Naive B cell (primary cell): ENCODE measurements around the gene BFSP2. TPM values are rescaled to one million over a fixed set of nuclear protein-coding genes. Genes with fewer than 3 reads are reported as not detected.

ENCODE experiments used
- ATAC-seq, 2 donors: fragments of 150-1000 bp; cut with Tn5 transposase; 2 replicates each; pipeline ENCODE4 v1.10.0; 2021; ENCODE audit warnings: low read depth in 2 of 2, mild to moderate bottlenecking in 2 of 2, moderate library complexity in 2 of 2
- DNase-seq: peaks from one replicate; pipeline ENCODE4 v3.0.0; 2022
- H3K27ac Mint-ChIP-seq, 6 donors: one replicate each; pipeline ENCODE4 v1.8.0; 2020 to 2022; ENCODE audit warnings: mild to moderate bottlenecking in 6 of 6, mixed read lengths in 6 of 6, moderate library complexity in 5 of 6, inconsistent platforms in 2 of 6
- H3K27me3 Mint-ChIP-seq, 3 donors: one replicate each; pipeline ENCODE4 v1.8.0; 2021 to 2022; ENCODE audit warnings: mixed read lengths in 3 of 3, mild to moderate bottlenecking in 1 of 3
- H3K36me3 Mint-ChIP-seq, 2 donors: one replicate each; pipeline ENCODE4 v1.8.0; 2020 to 2022; ENCODE audit warnings: mixed read lengths in 2 of 2, inconsistent platforms in 1 of 2, mild to moderate bottlenecking in 1 of 2
- H3K4me1 Mint-ChIP-seq, 3 donors: one replicate each; pipeline ENCODE4 v1.8.0; 2020 to 2022; ENCODE audit warnings: mixed read lengths in 3 of 3, inconsistent platforms in 1 of 3, mild to moderate bottlenecking in 1 of 3, moderate library complexity in 1 of 3
- H3K4me3 Mint-ChIP-seq, 8 donors: one replicate each; pipeline ENCODE4 v1.8.0; 2020 to 2022; ENCODE audit warnings: mild to moderate bottlenecking in 8 of 8, mixed read lengths in 8 of 8, moderate library complexity in 8 of 8, inconsistent platforms in 2 of 8
- H3K9me3 Mint-ChIP-seq, 7 donors: one replicate each; pipeline ENCODE4 v1.8.0; 2020 to 2022; ENCODE audit warnings: mixed read lengths in 7 of 7, mild to moderate bottlenecking in 5 of 7, inconsistent platforms in 2 of 7, moderate library complexity in 1 of 7
- polyA plus RNA-seq, 6 donors: library from polyadenylated mRNA; unstranded; fragments of 300-500 nt; fragmentation: Illumina TruSeq; gene quantifications; one replicate each; pipeline ENCODE4 v1.2.3, GENCODE V29; 2021; ENCODE audit warnings: low read depth in 6 of 6

BFSP2 gene, protein sequence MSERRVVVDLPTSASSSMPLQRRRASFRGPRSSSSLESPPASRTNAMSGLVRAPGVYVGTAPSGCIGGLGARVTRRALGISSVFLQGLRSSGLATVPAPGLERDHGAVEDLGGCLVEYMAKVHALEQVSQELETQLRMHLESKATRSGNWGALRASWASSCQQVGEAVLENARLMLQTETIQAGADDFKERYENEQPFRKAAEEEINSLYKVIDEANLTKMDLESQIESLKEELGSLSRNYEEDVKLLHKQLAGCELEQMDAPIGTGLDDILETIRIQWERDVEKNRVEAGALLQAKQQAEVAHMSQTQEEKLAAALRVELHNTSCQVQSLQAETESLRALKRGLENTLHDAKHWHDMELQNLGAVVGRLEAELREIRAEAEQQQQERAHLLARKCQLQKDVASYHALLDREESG
- polyA plus RNA-seq = 1 to 10 TPM in 3 of 6 donors, under 1 TPM in 1, not detected in 2; 0.94 to 3.3 (median 2.5) TPM

DNA sequence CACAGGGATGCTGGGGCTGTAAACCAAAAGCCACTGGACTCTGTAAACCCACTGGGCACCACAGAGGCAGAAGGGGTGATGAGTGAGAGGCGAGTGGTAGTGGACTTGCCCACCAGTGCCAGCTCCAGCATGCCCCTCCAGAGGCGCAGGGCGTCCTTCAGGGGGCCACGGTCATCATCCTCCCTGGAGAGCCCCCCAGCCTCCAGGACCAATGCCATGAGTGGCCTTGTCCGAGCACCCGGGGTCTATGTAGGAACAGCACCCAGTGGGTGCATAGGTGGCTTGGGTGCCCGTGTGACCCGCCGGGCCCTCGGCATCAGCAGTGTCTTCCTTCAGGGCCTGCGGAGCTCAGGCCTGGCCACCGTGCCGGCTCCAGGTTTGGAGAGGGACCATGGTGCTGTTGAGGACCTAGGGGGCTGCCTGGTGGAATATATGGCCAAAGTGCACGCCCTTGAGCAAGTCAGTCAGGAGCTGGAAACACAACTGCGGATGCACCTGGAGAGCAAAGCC is at the start of gene BFSP2:
BFSP2 (plus strand) TSS at position 51 of the 510 bp plus-strand sequence; CDS start at position 79, 28 bp downstream.
- peaks cover 5 to 6% (median 6%) of the 10 kb centered on the region in 3 donors for H3K4me1 Mint-ChIP-seq
- DNase-seq (no peak), ATAC-seq (no peak)
- peaks cover 0 to 2% (median 0%) of the 10 kb centered on the region in 7 donors for H3K9me3 Mint-ChIP-seq
- no peak within 1 kb of the TSS for H3K4me3 Mint-ChIP-seq
- H3K36me3 Mint-ChIP-seq = no peaks in the 10 kb centered on the region
- peaks cover 6 to 33% (median 29%) of the 10 kb centered on the region in 3 donors for H3K27me3 Mint-ChIP-seq
- no peak within 1 kb of the TSS for H3K27ac Mint-ChIP-seq

DNA sequence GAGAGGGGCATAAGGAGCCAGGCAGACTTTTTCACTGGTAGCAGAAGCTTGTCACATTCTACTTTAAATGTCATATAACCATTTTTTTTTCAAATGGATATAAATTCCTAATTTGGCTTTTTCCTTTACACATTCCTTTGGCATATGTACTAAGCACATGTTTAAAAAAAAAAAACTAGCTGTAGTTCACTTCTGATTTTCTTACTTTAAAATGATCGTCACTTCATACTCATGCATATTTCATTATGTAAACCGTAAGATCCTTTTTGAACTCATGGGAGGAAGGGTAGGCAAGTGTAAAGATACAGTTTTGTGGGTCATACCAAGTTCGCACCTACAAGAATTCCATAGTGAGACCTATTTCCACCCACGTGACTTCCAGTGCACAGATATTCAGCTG is 45.1 kb upstream of the BFSP2 start:
- no peak overlapping the region for H3K4me3 Mint-ChIP-seq
- H3K36me3 Mint-ChIP-seq = peaks cover 0 to 7% of the 10 kb centered on the region in 2 donors
- H3K27ac Mint-ChIP-seq = no peak overlapping the region
- ATAC-seq (no peak), DNase-seq (no peak)
- H3K9me3 Mint-ChIP-seq = peaks cover 5 to 20% (median 11%) of the 10 kb centered on the region in 7 donors
- H3K27me3 Mint-ChIP-seq = peaks cover 29 to 57% (median 37%) of the 10 kb centered on the region in 3 donors
- H3K4me1 Mint-ChIP-seq = no peaks in the 10 kb centered on the region

DNA sequence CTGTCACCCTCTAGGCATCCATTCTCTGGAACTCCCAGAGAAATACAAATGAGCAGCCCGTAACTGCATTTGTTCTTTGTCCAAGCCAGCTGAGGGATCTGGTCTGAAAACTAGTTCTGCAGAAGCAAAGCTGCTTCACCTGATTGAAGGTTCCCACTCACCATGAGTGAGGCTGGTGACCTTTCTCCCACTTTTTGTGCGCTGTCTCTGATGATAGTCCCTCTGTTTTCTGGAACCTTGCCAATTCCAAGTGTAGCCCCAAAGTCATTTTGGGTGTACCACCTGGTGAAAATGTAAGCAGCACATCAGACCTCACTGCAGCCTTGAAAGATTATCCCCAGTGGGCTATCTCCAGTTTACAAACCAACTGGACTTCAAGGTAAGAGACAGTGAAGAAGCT is 39.4 kb upstream of the BFSP2 start:
- DNase-seq = no peak
- peaks cover 11 to 45% (median 34%) of the 10 kb centered on the region in 3 donors for H3K27me3 Mint-ChIP-seq
- H3K4me3 Mint-ChIP-seq = no peak overlapping the region
- H3K27ac Mint-ChIP-seq = no peak overlapping the region
- H3K9me3 Mint-ChIP-seq = peaks cover 0 to 17% (median 9%) of the 10 kb centered on the region in 7 donors
- H3K36me3 Mint-ChIP-seq = peaks cover 0 to 7% of the 10 kb centered on the region in 2 donors
- H3K4me1 Mint-ChIP-seq = no peaks in the 10 kb centered on the region
- ATAC-seq = no peak

GRCh38 chr3:133361011-133361410 is 38.8 kb upstream of the BFSP2 start:
- Mint-ChIP-seq H3K9me3 (peaks cover 0 to 12% (median 7%) of the 10 kb centered on the region in 7 donors), H3K27me3 (peaks cover 11 to 44% (median 34%) of the 10 kb centered on the region in 3 donors), H3K4me3 (no peak overlapping the region), H3K36me3 (peaks cover 0 to 5% of the 10 kb centered on the region in 2 donors), H3K27ac (no peak overlapping the region), H3K4me1 (no peaks in the 10 kb centered on the region)
- ATAC-seq (no peak), DNase-seq (no peak)

GRCh38 chr3:133361435-133361834 is 38.4 kb upstream of the BFSP2 start:
- peaks cover 0 to 8% (median 4%) of the 10 kb centered on the region in 7 donors for H3K9me3 Mint-ChIP-seq
- H3K36me3 Mint-ChIP-seq = peaks cover 0 to under 1% of the 10 kb centered on the region in 2 donors
- H3K4me3 Mint-ChIP-seq = no peak overlapping the region
- H3K4me1 Mint-ChIP-seq = no peaks in the 10 kb centered on the region
- DNase-seq (no peak), ATAC-seq (no peak)
- no peak overlapping the region for H3K27ac Mint-ChIP-seq
- H3K27me3 Mint-ChIP-seq = peaks cover 13 to 41% (median 31%) of the 10 kb centered on the region in 3 donors

DNA sequence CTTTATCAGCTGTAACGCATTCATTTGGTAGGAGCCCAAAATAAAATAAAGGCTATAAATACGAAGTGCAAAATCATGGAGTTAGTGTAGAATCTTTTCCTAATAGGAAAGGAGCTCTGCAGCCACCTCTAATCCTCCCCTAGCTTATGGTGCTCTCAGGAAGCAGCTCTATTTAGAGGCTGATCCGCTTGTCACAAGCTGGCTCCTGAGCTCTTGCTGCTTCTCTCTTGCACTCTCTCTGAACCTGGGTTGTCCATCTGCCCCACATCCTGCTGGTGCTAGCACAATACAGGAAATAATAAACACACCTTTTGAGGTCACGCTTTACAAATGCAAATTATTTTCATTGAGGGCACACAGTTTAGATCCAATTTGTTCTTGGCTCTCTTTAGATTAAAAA is 37.3 kb upstream of the BFSP2 start:
- DNase-seq (no peak), ATAC-seq (no peak)
- peaks cover 18 to 42% (median 28%) of the 10 kb centered on the region in 3 donors for H3K27me3 Mint-ChIP-seq
- no peaks in the 10 kb centered on the region for H3K36me3 Mint-ChIP-seq
- H3K4me3 Mint-ChIP-seq = no peak overlapping the region
- no peaks in the 10 kb centered on the region for H3K9me3 Mint-ChIP-seq
- no peak overlapping the region for H3K27ac Mint-ChIP-seq
- no peaks in the 10 kb centered on the region for H3K4me1 Mint-ChIP-seq

GRCh38 chr3:133364704-133365103 is 35.2 kb upstream of the BFSP2 start:
- Mint-ChIP-seq H3K27ac (no peak overlapping the region), H3K36me3 (no peaks in the 10 kb centered on the region), H3K4me3 (no peak overlapping the region), H3K4me1 (no peaks in the 10 kb centered on the region), H3K9me3 (no peaks in the 10 kb centered on the region), H3K27me3 (peaks cover 15 to 44% (median 27%) of the 10 kb centered on the region in 3 donors)
- ATAC-seq = no peak
- DNase-seq = no peak

DNA sequence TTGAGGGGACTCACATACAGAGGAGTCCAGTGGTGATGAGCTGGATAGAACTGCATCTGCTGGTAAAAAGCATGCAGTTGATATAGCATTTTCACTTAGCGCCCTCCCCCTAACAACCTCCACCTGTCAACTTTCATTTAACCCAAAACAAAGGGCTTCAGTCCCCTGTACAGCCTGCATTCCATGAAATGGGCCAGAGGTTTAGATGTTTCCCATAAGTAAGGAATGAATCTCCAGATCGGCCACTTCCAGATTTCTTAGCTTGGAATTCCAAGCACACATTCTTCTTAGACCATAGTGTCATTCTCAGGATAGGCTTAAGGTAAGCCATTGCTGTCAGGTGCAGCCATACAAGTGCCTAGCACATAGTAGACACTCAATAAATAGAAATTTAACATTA is 32.9 kb upstream of the BFSP2 start:
- H3K27ac Mint-ChIP-seq = no peak overlapping the region
- H3K36me3 Mint-ChIP-seq = no peaks in the 10 kb centered on the region
- H3K27me3 Mint-ChIP-seq = peaks cover 13 to 56% (median 44%) of the 10 kb centered on the region in 3 donors
- no peak for ATAC-seq
- no peaks in the 10 kb centered on the region for H3K4me1 Mint-ChIP-seq
- no peak overlapping the region for H3K4me3 Mint-ChIP-seq
- DNase-seq = no peak
- H3K9me3 Mint-ChIP-seq = no peaks in the 10 kb centered on the region

- no peaks in the 10 kb centered on the region for H3K9me3 Mint-ChIP-seq
- H3K4me1 Mint-ChIP-seq = no peaks in the 10 kb centered on the region
- no peaks in the 10 kb centered on the region for H3K36me3 Mint-ChIP-seq
- ATAC-seq (no peak), DNase-seq (no peak)
- H3K27ac Mint-ChIP-seq = no peak overlapping the region
- peaks cover 11 to 56% (median 43%) of the 10 kb centered on the region in 3 donors for H3K27me3 Mint-ChIP-seq
- H3K4me3 Mint-ChIP-seq = no peak overlapping the region
These were observed 32.5 kb upstream of the BFSP2 start for GRCh38 chr3:133367403-133367802.

DNA sequence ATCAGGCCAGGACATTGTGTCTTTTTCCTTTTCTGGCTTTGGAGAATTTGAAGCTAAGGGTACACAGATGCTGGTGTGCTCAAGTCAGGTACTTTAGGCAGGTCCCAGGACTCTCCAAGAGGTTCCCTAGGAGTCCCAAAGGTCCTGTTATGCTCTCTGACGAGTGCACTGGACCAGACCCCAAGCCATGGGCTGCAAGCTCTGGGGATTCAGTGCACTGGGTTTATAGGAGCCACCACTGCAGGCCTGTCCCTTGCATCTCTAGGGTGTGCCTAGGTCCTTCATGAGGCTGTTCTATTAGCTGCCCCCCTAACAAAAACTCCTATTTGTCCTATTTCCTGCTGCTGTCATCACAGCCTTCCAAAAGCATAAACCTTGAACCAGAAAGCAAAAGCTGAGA is 31.9 kb upstream of the BFSP2 start:
- H3K4me3 Mint-ChIP-seq = no peak overlapping the region
- no peak overlapping the region for H3K27ac Mint-ChIP-seq
- no peaks in the 10 kb centered on the region for H3K4me1 Mint-ChIP-seq
- no peaks in the 10 kb centered on the region for H3K36me3 Mint-ChIP-seq
- H3K9me3 Mint-ChIP-seq = no peaks in the 10 kb centered on the region
- no peak for ATAC-seq
- no peak for DNase-seq
- H3K27me3 Mint-ChIP-seq = peaks cover 11 to 53% (median 38%) of the 10 kb centered on the region in 3 donors

DNA sequence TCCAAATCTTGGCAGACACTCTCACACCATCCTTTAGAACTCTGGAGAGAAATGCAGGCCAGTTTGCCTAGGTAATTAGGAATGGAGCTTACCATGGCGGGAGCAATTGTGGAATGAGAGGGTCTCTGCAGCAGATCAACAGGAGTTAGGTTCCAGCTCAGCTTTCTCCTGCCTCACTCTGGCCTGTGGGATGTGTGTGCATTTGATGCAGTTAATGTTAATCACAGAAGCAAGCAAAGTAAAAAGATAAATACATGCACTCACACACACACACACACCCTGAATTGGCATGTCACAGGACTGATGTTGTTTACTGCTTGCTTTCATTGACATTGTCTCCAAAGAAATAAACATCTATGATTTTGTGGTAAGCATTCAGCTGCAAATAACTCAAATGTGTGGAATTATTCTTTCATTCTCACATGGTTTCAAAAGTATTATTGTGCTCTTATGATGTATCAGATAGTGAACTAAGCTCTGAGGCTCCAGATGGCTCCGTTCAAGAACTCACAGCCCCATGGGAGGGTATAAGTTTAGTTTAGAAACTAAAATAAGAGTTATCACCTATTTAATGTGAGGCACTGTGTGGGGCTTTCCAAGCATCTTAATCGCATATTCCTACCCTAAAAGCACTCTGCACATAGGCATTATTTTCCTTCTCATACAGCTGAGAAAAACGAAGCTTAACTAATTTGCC is 31.3 kb upstream of the BFSP2 start:
- H3K9me3 Mint-ChIP-seq = no peaks in the 10 kb centered on the region
- no peaks in the 10 kb centered on the region for H3K36me3 Mint-ChIP-seq
- H3K27me3 Mint-ChIP-seq = peaks cover 11 to 50% (median 36%) of the 10 kb centered on the region in 3 donors
- ATAC-seq (no peak), DNase-seq (no peak)
- no peak overlapping the region for H3K27ac Mint-ChIP-seq
- no peak overlapping the region for H3K4me3 Mint-ChIP-seq
- no peaks in the 10 kb centered on the region for H3K4me1 Mint-ChIP-seq

DNA sequence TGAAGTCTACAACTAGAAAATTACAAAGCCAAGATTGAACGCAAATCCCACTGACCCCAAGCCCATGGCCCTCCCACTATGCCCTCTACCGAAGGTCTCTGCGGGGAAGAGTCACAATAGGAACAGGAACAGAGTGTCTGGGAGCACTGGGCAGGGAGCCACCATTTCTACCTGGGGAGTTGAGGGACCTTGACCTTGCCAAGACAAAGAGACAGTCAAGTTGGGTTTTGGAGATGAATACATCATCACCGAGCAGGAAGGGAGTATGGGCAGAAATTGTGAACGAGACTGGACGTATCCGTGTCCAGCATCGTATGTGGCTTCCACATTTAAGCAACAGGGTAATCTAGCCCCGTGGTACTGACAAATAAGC is 30.8 kb upstream of the BFSP2 start:
- Mint-ChIP-seq H3K4me3 (no peak overlapping the region), H3K9me3 (no peaks in the 10 kb centered on the region), H3K27me3 (peaks cover 11 to 54% (median 36%) of the 10 kb centered on the region in 3 donors), H3K36me3 (no peaks in the 10 kb centered on the region), H3K4me1 (no peaks in the 10 kb centered on the region), H3K27ac (no peak overlapping the region)
- DNase-seq (no peak), ATAC-seq (no peak)

- DNase-seq = no peak
- H3K36me3 Mint-ChIP-seq = no peaks in the 10 kb centered on the region
- H3K9me3 Mint-ChIP-seq = no peaks in the 10 kb centered on the region
- no peaks in the 10 kb centered on the region for H3K4me1 Mint-ChIP-seq
- no peak for ATAC-seq
- no peak overlapping the region for H3K4me3 Mint-ChIP-seq
- no peak overlapping the region for H3K27ac Mint-ChIP-seq
- peaks cover 11 to 38% (median 31%) of the 10 kb centered on the region in 3 donors for H3K27me3 Mint-ChIP-seq
These were observed 28.7 kb upstream of the BFSP2 start for GRCh38 chr3:133371181-133371580.
